Measurements from ENCODE around the gene PSMD13. TPM values are rescaled to one million over a fixed set of nuclear protein-coding genes. Genes with fewer than 3 reads are reported as not detected.

PSMD13 gene
- polyA plus RNA-seq, 1 donor (not counting 4 experiments of a cell fraction or from before 2014, with no cell fraction given) = 184 TPM

DNA sequence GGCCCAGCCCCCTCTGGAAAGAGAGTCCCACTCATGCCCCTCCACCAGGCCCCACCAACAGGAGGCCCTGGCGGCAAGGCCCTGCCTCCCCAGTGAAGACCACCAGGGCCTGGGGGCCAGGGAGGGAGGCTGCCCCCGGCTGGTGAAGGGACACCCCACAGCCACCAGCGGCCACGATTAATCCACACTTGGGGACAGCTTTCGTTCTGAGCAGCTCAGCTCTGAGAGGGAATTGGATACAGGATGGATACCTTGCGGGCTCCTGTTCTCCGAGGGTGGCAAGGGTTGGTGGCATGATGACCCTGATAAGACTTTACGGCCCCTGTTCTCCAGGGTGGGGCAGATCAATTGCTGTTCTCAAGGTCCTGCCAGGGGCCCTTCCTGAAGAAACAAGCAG is 34.5 kb downstream of the PSMD13 start:
- Histone ChIP-seq H2AFZ (ENCODE audit: control insufficient read depth, low read length) (no peak overlapping the region), H3K4me2 (ENCODE audit: control insufficient read depth, extremely low read depth, insufficient read depth, low read depth, low read length) (no peak overlapping the region), H3K27me3 (ENCODE audit: control insufficient read depth, extremely low read depth, insufficient read depth, low read length) (peaks cover 6% of the 10 kb centered on the region), H3K27ac (ENCODE audit: control insufficient read depth, insufficient read depth, low read length) (no peak overlapping the region), H3K4me3 (ENCODE audit: control insufficient read depth in 2 of 3, extremely low read depth in 1 of 3, insufficient read depth in 2 of 3, low read depth in 1 of 3, low read length in 3 of 3) (no peak overlapping the region), H3K9ac (ENCODE audit: control insufficient read depth, extremely low read depth, insufficient read depth, low read length) (no peak overlapping the region), H3K9me1 (ENCODE audit: control insufficient read depth, extremely low read depth, insufficient read depth, low read length) (no peaks in the 10 kb centered on the region), H3K9me3 (ENCODE audit: control insufficient read depth, low read depth, low read length) (no peaks in the 10 kb centered on the region), H3K4me1 (ENCODE audit: control insufficient read depth, extremely low read depth, insufficient read depth, low read length) (peaks cover 7% of the 10 kb centered on the region), H3K79me2 (ENCODE audit: control insufficient read depth, insufficient read depth, low read length) (no peaks in the 10 kb centered on the region), H3K36me3 (ENCODE audit: control insufficient read depth in 2 of 2, extremely low read depth in 1 of 2, insufficient read depth in 2 of 2, low read length in 2 of 2) (no peaks in the 10 kb centered on the region), H4K20me1 (ENCODE audit: control insufficient read depth, extremely low read depth, insufficient read depth, low read length) (no peaks in the 10 kb centered on the region)
- no peak for DNase-seq (ENCODE audit: low read depth, low spot score)
- no peak for FAIRE-seq
- no peak for TF ChIP-seq CTCF (optimal IDR thresholded peaks at IDR 0.05 in 1 of 3, IDR thresholded peaks at IDR 0.05 in 1 of 3, conservative IDR thresholded peaks at IDR 0.05 in 1 of 3; ENCODE audit: extremely low read depth in 1 of 3, insufficient read depth in 2 of 3, low read length in 3 of 3)
- dilution Hi-C loops (cut with MboI; ENCODE audit: extremely low pct_ligation_motif_present, low sequenced_read_pairs) = no loop called here

GRCh38 chr11:272195-272930 is 35.6 kb downstream of the PSMD13 start:
- H4K20me1 ChIP-seq (ENCODE audit: control insufficient read depth, extremely low read depth, insufficient read depth, low read length) = no peaks in the 10 kb centered on the region
- dilution Hi-C loops (cut with MboI; ENCODE audit: extremely low pct_ligation_motif_present, low sequenced_read_pairs) = no loop called here
- no peak overlapping the region for H3K4me3 ChIP-seq (ENCODE audit: control insufficient read depth in 2 of 3, extremely low read depth in 1 of 3, insufficient read depth in 2 of 3, low read depth in 1 of 3, low read length in 3 of 3)
- no peak overlapping the region for H2AFZ ChIP-seq (ENCODE audit: control insufficient read depth, low read length)
- FAIRE-seq (no peak), DNase-seq (ENCODE audit: low read depth, low spot score) (no peak)
- TF ChIP-seq CTCF (optimal IDR thresholded peaks at IDR 0.05 in 1 of 3, IDR thresholded peaks at IDR 0.05 in 1 of 3, conservative IDR thresholded peaks at IDR 0.05 in 1 of 3; ENCODE audit: extremely low read depth in 1 of 3, insufficient read depth in 2 of 3, low read length in 3 of 3) = no peak
- TF ChIP-seq EZH2 (IDR thresholded peaks at IDR 0.05; ENCODE audit: low read length) = no peak
- no peaks in the 10 kb centered on the region for H3K9me3 ChIP-seq (ENCODE audit: control insufficient read depth, low read depth, low read length)
- H3K36me3 ChIP-seq (ENCODE audit: control insufficient read depth in 2 of 2, extremely low read depth in 1 of 2, insufficient read depth in 2 of 2, low read length in 2 of 2) = no peaks in the 10 kb centered on the region
- H3K79me2 ChIP-seq (ENCODE audit: control insufficient read depth, insufficient read depth, low read length) = no peaks in the 10 kb centered on the region
- no peaks in the 10 kb centered on the region for H3K9me1 ChIP-seq (ENCODE audit: control insufficient read depth, extremely low read depth, insufficient read depth, low read length)
- peaks cover 7% of the 10 kb centered on the region for H3K4me1 ChIP-seq (ENCODE audit: control insufficient read depth, extremely low read depth, insufficient read depth, low read length)
- no peak overlapping the region for H3K9ac ChIP-seq (ENCODE audit: control insufficient read depth, extremely low read depth, insufficient read depth, low read length)
- no peak overlapping the region for H3K27ac ChIP-seq (ENCODE audit: control insufficient read depth, insufficient read depth, low read length)
- peaks cover 6% of the 10 kb centered on the region for H3K27me3 ChIP-seq (ENCODE audit: control insufficient read depth, extremely low read depth, insufficient read depth, low read length)
- no peak overlapping the region for H3K4me2 ChIP-seq (ENCODE audit: control insufficient read depth, extremely low read depth, insufficient read depth, low read depth, low read length)

Measured in keratinocyte (primary cell).